ENCODE results near the gene ZNF787. TPM values are rescaled to one million over a fixed set of nuclear protein-coding genes. Genes with fewer than 3 reads are reported as not detected.
A peak's percentile ranks its signal among the peaks of the same experiment; 100 is the strongest.

Gene ZNF787
- total and polyA plus RNA-seq, 2 of the 8 experiments (the other 6 are each of a cell fraction or from before 2014, with no cell fraction given): 19.7 to 56.0 TPM

DNA sequence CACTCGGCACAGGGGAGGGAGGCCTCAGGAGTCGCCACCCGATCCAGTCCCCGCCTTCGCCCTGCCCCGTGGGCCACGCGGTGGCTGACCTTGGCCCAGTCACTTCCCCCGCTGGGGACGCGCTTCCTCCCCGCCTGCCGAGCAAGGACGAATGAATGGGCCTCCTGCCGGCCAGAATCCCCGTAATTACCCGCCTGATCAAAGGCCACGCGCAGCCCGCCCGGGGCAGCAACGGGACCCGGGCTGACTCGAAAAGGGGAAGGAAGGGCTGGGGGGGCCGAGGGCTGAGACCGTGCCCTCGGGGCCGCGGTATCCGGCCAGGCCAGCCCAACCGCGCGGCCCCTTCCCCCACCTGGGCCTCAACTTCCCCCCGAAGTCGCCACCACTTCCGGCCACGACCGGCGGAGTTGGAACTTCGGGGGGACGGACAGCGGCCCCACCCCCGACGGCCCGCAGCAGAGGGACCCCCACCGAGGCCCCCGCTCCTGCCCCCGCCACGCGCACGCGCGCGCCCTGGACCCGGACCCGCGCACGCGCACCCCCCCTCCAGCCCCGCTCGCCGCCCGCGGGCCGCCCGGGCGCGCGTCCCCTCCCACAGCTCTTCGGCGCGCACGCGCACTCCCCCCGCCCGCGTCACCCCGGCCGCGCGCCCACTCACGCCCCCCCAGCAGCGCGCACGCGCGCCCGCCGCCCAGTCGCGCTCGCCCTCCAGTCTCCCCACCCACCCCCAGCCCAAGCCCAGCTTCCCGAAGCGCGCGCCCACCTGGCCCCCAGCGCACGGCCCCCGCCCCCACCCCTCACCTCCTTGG, 520 bp downstream of the ZNF787 start (continued):
- no peak for TF ChIP-seq KDM1A (IDR thresholded peaks at IDR 0.05; ENCODE audit: borderline replicate concordance, low read length)
- TF ChIP-seq KDM4A (IDR thresholded peaks at IDR 0.05; ENCODE audit: low read depth, low read length, severe bottlenecking): no peak
- TF ChIP-seq SIRT6 (IDR thresholded peaks at IDR 0.05; ENCODE audit: low read length): no peak
- TF ChIP-seq, protein P1, sequence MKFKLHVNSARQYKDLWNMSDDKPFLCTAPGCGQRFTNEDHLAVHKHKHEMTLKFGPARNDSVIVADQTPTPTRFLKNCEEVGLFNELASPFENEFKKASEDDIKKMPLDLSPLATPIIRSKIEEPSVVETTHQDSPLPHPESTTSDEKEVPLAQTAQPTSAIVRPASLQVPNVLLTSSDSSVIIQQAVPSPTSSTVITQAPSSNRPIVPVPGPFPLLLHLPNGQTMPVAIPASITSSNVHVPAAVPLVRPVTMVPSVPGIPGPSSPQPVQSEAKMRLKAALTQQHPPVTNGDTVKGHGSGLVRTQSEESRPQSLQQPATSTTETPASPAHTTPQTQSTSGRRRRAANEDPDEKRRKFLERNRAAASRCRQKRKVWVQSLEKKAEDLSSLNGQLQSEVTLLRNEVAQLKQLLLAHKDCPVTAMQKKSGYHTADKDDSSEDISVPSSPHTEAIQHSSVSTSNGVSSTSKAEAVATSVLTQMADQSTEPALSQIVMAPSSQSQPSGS (IDR thresholded peaks at IDR 0.05; ENCODE audit: low read length): no peak
- TF ChIP-seq, protein P2, sequence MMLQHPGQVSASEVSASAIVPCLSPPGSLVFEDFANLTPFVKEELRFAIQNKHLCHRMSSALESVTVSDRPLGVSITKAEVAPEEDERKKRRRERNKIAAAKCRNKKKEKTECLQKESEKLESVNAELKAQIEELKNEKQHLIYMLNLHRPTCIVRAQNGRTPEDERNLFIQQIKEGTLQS (IDR thresholded peaks at IDR 0.05; ENCODE audit: insufficient read depth, low read depth, low read length): no peak
- TF ChIP-seq RBBP5 (IDR thresholded peaks at IDR 0.05; ENCODE audit: borderline replicate concordance, low read depth, low read length): no peak
- TF ChIP-seq SUZ12 (IDR thresholded peaks at IDR 0.05; ENCODE audit: low read length): no peak
- TF ChIP-seq, protein P3, sequence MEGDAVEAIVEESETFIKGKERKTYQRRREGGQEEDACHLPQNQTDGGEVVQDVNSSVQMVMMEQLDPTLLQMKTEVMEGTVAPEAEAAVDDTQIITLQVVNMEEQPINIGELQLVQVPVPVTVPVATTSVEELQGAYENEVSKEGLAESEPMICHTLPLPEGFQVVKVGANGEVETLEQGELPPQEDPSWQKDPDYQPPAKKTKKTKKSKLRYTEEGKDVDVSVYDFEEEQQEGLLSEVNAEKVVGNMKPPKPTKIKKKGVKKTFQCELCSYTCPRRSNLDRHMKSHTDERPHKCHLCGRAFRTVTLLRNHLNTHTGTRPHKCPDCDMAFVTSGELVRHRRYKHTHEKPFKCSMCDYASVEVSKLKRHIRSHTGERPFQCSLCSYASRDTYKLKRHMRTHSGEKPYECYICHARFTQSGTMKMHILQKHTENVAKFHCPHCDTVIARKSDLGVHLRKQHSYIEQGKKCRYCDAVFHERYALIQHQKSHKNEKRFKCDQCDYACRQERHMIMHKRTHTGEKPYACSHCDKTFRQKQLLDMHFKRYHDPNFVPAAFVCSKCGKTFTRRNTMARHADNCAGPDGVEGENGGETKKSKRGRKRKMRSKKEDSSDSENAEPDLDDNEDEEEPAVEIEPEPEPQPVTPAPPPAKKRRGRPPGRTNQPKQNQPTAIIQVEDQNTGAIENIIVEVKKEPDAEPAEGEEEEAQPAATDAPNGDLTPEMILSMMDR (IDR thresholded peaks at IDR 0.05; ENCODE audit: control extremely low read depth in 1 of 3, insufficient read depth in 1 of 3, low read depth in 1 of 3, low read length in 3 of 3): no peak
- no peak for TF ChIP-seq TBP (IDR thresholded peaks at IDR 0.05; ENCODE audit: low read depth, low read length)
- TF ChIP-seq EGR1 (IDR thresholded peaks at IDR 0.05; ENCODE audit: borderline replicate concordance, low read depth, low read length): no peak; the same call in 1 of the 2 replicates
- TF ChIP-seq NANOG (IDR thresholded peaks at IDR 0.05; ENCODE audit: insufficient read depth, low read depth, low read length, poor library complexity, severe bottlenecking): no peak
- TF ChIP-seq POLR2A (IDR thresholded peaks at IDR 0.05; ENCODE audit: control extremely low read depth in 1 of 2, low read depth in 2 of 2, low read length in 2 of 2): peak; percentile 24 to 26; a peak in 2 of 3 replicates
- TF ChIP-seq ASH2L (IDR thresholded peaks at IDR 0.05; ENCODE audit: low read length): peak; percentile 64
- peak; percentile 60 for TF ChIP-seq PHF8 (conservative IDR thresholded peaks at IDR 0.05; ENCODE audit: low read depth, low read length)
- TF ChIP-seq HDAC6 (IDR thresholded peaks at IDR 0.05; ENCODE audit: low read depth, low read length): no peak

All from H1 (cell line).